HG03095 (cell line): Measurements from ENCODE around the gene TTYH3.
"Not testable (repeated sequence)": the region's sequence is repeated elsewhere in the genome, so short reads cannot be mapped to it uniquely, and the experiment has no call there.

Experiments used
- ATAC-seq: cut with Tn5 transposase; IDR thresholded peaks from one replicate; pipeline ENCODE4 v1.9.1; 2021; ENCODE audit warnings: moderate library complexity; ENCODE audit not compliant: unreplicated experiment

TTYH3 gene

GRCh38 chr7:2681929-2682799, 50.4 kb downstream of the TTYH3 start:
- no peak for ATAC-seq

- ATAC-seq = no peak
Observed at GRCh38 chr7:2684501-2684900, 52.7 kb downstream of the TTYH3 start.

DNA sequence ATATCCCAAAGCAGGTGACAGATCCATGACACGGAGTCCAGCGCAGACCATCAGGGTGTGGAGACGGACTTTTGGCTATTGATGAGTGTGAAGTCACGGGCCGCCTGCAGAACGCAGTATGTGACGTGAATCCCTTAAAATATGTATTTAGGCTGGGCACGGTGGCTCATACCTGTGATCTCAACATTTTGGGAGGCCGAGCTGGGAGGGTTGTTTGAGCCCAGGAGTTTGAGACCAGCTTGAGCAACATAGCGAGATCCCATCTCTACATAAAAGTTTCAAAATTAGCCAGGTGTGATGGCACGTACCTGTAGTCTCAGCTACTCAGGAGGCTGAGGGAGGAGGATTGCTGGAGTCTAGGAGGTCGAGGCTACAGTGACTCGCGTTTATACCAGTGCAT, 54.3 kb downstream of the TTYH3 start:
- no peak for ATAC-seq

GRCh38 chr7:2687338-2687869, 55.6 kb downstream of the TTYH3 start:
- no peak for ATAC-seq

- no peak for ATAC-seq
Observed at GRCh38 chr7:2687881-2688318, 56.1 kb downstream of the TTYH3 start, which contains the start of gene AMZ1. AMZ1 (plus strand) TSS chr7:2688202; CDS start chr7:2700452, 12,250 bp downstream.

- peak; percentile 87 for ATAC-seq
Observed at GRCh38 chr7:2688409-2689342, 56.9 kb downstream of the TTYH3 start.

- ATAC-seq = no peak
Observed at GRCh38 chr7:2689343-2689847, 57.6 kb downstream of the TTYH3 start.

- no peak for ATAC-seq
Observed at GRCh38 chr7:2689951-2690705, 58.3 kb downstream of the TTYH3 start.

GRCh38 chr7:2691011-2691707, 59.4 kb downstream of the TTYH3 start:
- ATAC-seq = no peak

GRCh38 chr7:2691932-2692439, 60.2 kb downstream of the TTYH3 start:
- ATAC-seq = not testable (repeated sequence)

- ATAC-seq = no peak
Observed at GRCh38 chr7:2692543-2692942, 60.8 kb downstream of the TTYH3 start.

GRCh38 chr7:2693420-2694121, 61.8 kb downstream of the TTYH3 start:
- not testable (repeated sequence) for ATAC-seq

DNA sequence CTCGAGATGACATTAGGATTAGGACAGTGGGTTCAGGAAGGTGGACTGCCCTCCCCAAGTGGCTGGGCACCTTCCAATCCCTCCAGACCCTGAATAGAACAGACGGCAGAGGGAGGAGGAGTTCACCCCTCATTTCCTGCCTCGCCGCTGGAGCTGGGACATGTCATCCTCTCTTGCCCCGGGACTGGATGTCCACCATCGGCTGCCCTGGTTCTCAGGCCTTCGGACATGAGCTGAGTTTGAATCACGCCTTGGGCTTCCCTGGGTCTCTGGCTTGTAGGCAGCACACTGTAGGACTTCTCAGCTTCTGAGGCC, 62.3 kb downstream of the TTYH3 start:
- ATAC-seq = not testable (repeated sequence)

GRCh38 chr7:2698581-2699288, 66.9 kb downstream of the TTYH3 start:
- peak; percentile 94 for ATAC-seq

GRCh38 chr7:2699289-2699620, 67.5 kb downstream of the TTYH3 start:
- no peak for ATAC-seq

- no peak for ATAC-seq
Observed at GRCh38 chr7:2700141-2700850, 68.5 kb downstream of the TTYH3 start.

DNA sequence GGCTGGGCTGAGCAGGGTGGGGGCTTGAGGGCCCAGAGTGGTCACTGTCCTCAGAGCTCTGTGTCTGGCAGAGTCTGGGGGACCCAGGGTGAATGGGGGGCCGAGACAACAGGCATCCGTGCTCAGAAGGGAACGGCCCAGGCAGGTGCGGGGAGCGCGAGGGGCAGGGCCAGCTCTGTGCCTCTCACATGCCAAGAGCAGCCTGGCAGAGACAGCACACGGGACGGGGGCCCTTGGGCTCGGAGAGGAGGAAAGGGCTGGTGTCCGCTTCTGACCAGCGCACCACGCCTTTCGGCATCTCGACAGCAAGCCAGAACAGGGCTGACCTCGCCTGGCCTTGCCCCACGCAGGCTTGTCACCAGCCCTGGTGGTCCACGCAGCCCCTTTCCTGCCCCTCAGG, 69.6 kb downstream of the TTYH3 start:
- no peak for ATAC-seq
